Liver (tissue), 9 donors: Measurements from ENCODE around the gene PRSS38. TPM values are rescaled to one million over a fixed set of nuclear protein-coding genes. Genes with fewer than 3 reads are reported as not detected.

Source experiments
- DNase-seq: peaks from one replicate; pipeline ENCODE4 v3.0.0-alpha.2; 2017; ENCODE audit warnings: low spot score
- H3K27ac ChIP-seq, 2 donors: one replicate each; pipeline ENCODE4 v1.7.0; 2013; ENCODE audit warnings: inconsistent platforms in 2 of 2, low read length in 2 of 2, control low read depth in 1 of 2, low read depth in 1 of 2, mild to moderate bottlenecking in 1 of 2
- H3K27me3 ChIP-seq, 4 donors: one replicate each; pipeline versions ENCODE4 v1.6.1 to v1.7.0; 2013; ENCODE audit warnings: low read length in 3 of 4, inconsistent platforms in 1 of 4, mild to moderate bottlenecking in 1 of 4, moderate library complexity in 1 of 4; ENCODE audit not compliant: control insufficient read depth in 4 of 4, insufficient read depth in 4 of 4
- H3K36me3 ChIP-seq, 4 donors: one replicate each; pipeline versions ENCODE4 v1.6.1 to v1.7.0; 2013; ENCODE audit warnings: low read length in 3 of 4, mild to moderate bottlenecking in 3 of 4, low read depth in 1 of 4, moderate library complexity in 1 of 4; ENCODE audit not compliant: control insufficient read depth in 4 of 4, insufficient read depth in 3 of 4
- H3K4me1 ChIP-seq, 4 donors: one replicate each; pipeline versions ENCODE4 v1.6.1 to v1.7.0; 2013; ENCODE audit warnings: low read length in 3 of 4, mild to moderate bottlenecking in 3 of 4, moderate library complexity in 1 of 4; ENCODE audit not compliant: control insufficient read depth in 4 of 4, insufficient read depth in 4 of 4
- H3K4me3 ChIP-seq, 3 donors: one replicate each; pipeline versions ENCODE4 v1.6.1 to v1.7.0; 2013; ENCODE audit warnings: low read length in 3 of 3, control low read depth in 1 of 3, low read depth in 1 of 3, mild to moderate bottlenecking in 1 of 3
- H3K9ac ChIP-seq, 2 donors: one replicate each; pipeline ENCODE4 v1.7.0; 2013; ENCODE audit warnings: low read length in 2 of 2, mild to moderate bottlenecking in 2 of 2, moderate library complexity in 2 of 2, control low read depth in 1 of 2, low read depth in 1 of 2
- H3K9me3 ChIP-seq, 4 donors: one replicate each; pipeline versions ENCODE4 v1.6.1 to v1.7.0; 2013; ENCODE audit warnings: low read length in 3 of 4; ENCODE audit not compliant: control insufficient read depth in 4 of 4
- EGR1 ChIP-seq, 2 donors: IDR thresholded peaks; 2 replicates each; pipeline ENCODE4 v1.6.1; 2016 to 2018; ENCODE audit warnings: antibody characterized with exemption in 2 of 2, low read depth in 2 of 2
- FOXA2 ChIP-seq: IDR thresholded peaks from 2 replicates; pipeline ENCODE4 v1.6.1; 2016; ENCODE audit warnings: antibody characterized with exemption
- GABPA ChIP-seq, 2 donors: IDR thresholded peaks in 1 of 2; conservative IDR thresholded peaks in 1 of 2; 2 replicates each; pipeline ENCODE4 v1.6.1; 2016; ENCODE audit warnings: antibody characterized with exemption in 2 of 2, mild to moderate bottlenecking in 1 of 2, moderate library complexity in 1 of 2
- HNF4A ChIP-seq, 2 donors: conservative IDR thresholded peaks; 2 replicates each; pipeline ENCODE4 v1.6.1; 2016; ENCODE audit warnings: antibody characterized with exemption in 2 of 2, mild to moderate bottlenecking in 2 of 2
- HNF4G ChIP-seq: IDR thresholded peaks from 2 replicates; pipeline ENCODE4 v1.6.1; 2016; ENCODE audit warnings: antibody characterized with exemption
- JUND ChIP-seq, 2 donors: IDR thresholded peaks; 2 replicates each; pipeline ENCODE4 v1.6.1; 2016; ENCODE audit warnings: antibody characterized with exemption in 2 of 2
- NR2F2 ChIP-seq: IDR thresholded peaks from 2 replicates; pipeline ENCODE4 v1.6.1; 2016; ENCODE audit warnings: antibody characterized with exemption
- RXRA ChIP-seq, 2 donors: IDR thresholded peaks; 2 replicates each; pipeline ENCODE4 v1.6.1; 2017 to 2018; ENCODE audit warnings: antibody characterized with exemption in 2 of 2, mild to moderate bottlenecking in 1 of 2
- SP1 ChIP-seq: IDR thresholded peaks from 2 replicates; pipeline ENCODE4 v1.6.1; 2018; ENCODE audit warnings: antibody characterized with exemption, mild to moderate bottlenecking
- TAF1 ChIP-seq: conservative IDR thresholded peaks from 2 replicates; pipeline ENCODE4 v1.6.1; 2016; ENCODE audit warnings: antibody characterized with exemption, mild to moderate bottlenecking
- YY1 ChIP-seq: IDR thresholded peaks from 2 replicates; pipeline ENCODE4 v1.6.1; 2016; ENCODE audit warnings: antibody characterized with exemption, mild to moderate bottlenecking
- WGBS: extraction: QIAGEN DNeasy Blood & Tissue Kit; methylation state at CpG from one replicate; pipeline ENCODE4 v1.1.7; 2013; 5-methylcytosine and 5-hydroxymethylcytosine counted together
- polyA plus RNA-seq, 2 donors: library from polyadenylated mRNA; stranded (reverse) in 1 of 2; unstranded in 1 of 2; fragments of 200-250 nt in 1 of 2; fragments of >200 nt in 1 of 2; fragmentation: Nextera tagmentation in 1 of 2; extraction: Ambion mirVana in 1 of 2; gene quantifications; one replicate each; pipeline versions ENCODE4 v1.2.1 to v1.2.3, GENCODE V29; 2013 to 2015
- total RNA-seq, 2 donors: library from RNA; depleted of rRNA; stranded (reverse); fragments of >200 nt; gene quantifications; one replicate each; pipeline ENCODE4 v1.2.3, GENCODE V29; 2014
- TF ChIP-seq, protein P1 (sequence below): IDR thresholded peaks from 2 replicates; pipeline ENCODE4 v1.6.1; 2016; ENCODE audit warnings: antibody characterized with exemption
- TF ChIP-seq, protein P2 (sequence below): IDR thresholded peaks from 2 replicates; pipeline ENCODE4 v1.6.1; 2016; ENCODE audit warnings: antibody characterized with exemption
- TF ChIP-seq, protein P3 (sequence below): IDR thresholded peaks from 2 replicates; pipeline ENCODE4 v1.6.1; 2016; ENCODE audit warnings: antibody characterized with exemption, mild to moderate bottlenecking
- TF ChIP-seq, protein P4 (sequence below): IDR thresholded peaks from 2 replicates; pipeline ENCODE4 v1.6.1; 2016; ENCODE audit warnings: antibody characterized with exemption
- donor health status: healthy.
- donor health status: healthy.
- donor health status: healthy.
- donor health status: healthy.
- donor health status: healthy.

PRSS38 gene
- total and polyA plus RNA-seq, 4 donors: not detected

DNA sequence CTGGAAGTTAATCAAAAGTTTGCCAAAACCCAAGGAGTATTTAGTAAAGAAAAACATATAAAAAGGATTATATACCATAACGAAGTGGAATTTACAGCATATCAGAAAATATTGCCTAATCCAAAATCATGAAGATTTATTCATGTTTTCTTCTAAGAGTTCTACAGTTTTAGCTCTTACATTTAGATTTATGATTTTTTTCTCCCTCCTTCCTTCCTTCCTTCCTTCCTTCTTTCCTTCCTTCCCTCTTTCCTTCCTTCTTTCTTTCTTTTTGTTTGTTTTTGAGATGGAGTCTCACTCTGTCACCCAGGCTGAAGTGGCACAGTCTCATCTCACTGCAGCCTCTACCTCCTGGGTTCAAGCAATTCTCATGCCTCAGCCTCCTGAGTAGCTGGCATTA, 15.7 kb upstream of the PRSS38 start:
- no peak overlapping the region for H3K27ac ChIP-seq
- no peak overlapping the region for H3K9ac ChIP-seq
- peaks cover 0 to 2% (median under 1%) of the 10 kb centered on the region in 4 donors for H3K27me3 ChIP-seq
- no peak overlapping the region for H3K4me3 ChIP-seq
- DNase-seq: no peak
- WGBS: 74% methylated on average over 1 of the region's 1 CpG
- peaks cover 0 to 9% (median 1%) of the 10 kb centered on the region in 4 donors for H3K9me3 ChIP-seq
- TF ChIP-seq TAF1 (no peak), EGR1 (IDR thresholded peaks at IDR 0.05; ENCODE audit: low read depth in 2 of 2) (no peak), HNF4A (conservative IDR thresholded peaks at IDR 0.05) (no peak), SP1 (no peak), JUND (IDR thresholded peaks at IDR 0.05) (no peak), FOXA2 (no peak), RXRA (IDR thresholded peaks at IDR 0.05) (no peak)
- TF ChIP-seq, protein P1, sequence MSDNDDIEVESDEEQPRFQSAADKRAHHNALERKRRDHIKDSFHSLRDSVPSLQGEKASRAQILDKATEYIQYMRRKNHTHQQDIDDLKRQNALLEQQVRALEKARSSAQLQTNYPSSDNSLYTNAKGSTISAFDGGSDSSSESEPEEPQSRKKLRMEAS: no peak
- TF ChIP-seq, protein P2, sequence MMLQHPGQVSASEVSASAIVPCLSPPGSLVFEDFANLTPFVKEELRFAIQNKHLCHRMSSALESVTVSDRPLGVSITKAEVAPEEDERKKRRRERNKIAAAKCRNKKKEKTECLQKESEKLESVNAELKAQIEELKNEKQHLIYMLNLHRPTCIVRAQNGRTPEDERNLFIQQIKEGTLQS: no peak
- TF ChIP-seq, protein P3, sequence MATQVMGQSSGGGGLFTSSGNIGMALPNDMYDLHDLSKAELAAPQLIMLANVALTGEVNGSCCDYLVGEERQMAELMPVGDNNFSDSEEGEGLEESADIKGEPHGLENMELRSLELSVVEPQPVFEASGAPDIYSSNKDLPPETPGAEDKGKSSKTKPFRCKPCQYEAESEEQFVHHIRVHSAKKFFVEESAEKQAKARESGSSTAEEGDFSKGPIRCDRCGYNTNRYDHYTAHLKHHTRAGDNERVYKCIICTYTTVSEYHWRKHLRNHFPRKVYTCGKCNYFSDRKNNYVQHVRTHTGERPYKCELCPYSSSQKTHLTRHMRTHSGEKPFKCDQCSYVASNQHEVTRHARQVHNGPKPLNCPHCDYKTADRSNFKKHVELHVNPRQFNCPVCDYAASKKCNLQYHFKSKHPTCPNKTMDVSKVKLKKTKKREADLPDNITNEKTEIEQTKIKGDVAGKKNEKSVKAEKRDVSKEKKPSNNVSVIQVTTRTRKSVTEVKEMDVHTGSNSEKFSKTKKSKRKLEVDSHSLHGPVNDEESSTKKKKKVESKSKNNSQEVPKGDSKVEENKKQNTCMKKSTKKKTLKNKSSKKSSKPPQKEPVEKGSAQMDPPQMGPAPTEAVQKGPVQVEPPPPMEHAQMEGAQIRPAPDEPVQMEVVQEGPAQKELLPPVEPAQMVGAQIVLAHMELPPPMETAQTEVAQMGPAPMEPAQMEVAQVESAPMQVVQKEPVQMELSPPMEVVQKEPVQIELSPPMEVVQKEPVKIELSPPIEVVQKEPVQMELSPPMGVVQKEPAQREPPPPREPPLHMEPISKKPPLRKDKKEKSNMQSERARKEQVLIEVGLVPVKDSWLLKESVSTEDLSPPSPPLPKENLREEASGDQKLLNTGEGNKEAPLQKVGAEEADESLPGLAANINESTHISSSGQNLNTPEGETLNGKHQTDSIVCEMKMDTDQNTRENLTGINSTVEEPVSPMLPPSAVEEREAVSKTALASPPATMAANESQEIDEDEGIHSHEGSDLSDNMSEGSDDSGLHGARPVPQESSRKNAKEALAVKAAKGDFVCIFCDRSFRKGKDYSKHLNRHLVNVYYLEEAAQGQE: no peak
- TF ChIP-seq, protein P4, sequence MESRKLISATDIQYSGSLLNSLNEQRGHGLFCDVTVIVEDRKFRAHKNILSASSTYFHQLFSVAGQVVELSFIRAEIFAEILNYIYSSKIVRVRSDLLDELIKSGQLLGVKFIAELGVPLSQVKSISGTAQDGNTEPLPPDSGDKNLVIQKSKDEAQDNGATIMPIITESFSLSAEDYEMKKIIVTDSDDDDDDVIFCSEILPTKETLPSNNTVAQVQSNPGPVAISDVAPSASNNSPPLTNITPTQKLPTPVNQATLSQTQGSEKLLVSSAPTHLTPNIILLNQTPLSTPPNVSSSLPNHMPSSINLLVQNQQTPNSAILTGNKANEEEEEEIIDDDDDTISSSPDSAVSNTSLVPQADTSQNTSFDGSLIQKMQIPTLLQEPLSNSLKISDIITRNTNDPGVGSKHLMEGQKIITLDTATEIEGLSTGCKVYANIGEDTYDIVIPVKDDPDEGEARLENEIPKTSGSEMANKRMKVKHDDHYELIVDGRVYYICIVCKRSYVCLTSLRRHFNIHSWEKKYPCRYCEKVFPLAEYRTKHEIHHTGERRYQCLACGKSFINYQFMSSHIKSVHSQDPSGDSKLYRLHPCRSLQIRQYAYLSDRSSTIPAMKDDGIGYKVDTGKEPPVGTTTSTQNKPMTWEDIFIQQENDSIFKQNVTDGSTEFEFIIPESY: no peak
- H3K4me1 ChIP-seq: no peaks in the 10 kb centered on the region
- no peaks in the 10 kb centered on the region for H3K36me3 ChIP-seq

DNA sequence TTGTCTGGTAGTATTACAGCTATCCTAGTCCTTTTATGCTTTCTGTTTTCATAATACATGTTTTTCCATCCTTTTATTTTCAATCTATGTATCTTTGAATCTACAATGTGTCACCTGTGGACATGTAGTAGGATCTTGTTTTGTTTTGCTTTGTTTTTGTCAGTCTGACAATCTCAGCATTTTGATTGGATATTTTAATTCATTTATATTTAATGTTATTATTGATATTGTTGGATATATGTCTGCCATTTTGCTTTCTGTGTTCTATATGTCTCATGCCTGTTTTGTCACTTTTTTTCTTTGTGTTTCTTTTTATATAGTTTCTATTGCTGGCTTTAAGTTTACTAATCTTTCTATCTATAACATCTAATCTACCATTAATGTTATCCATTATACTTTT, 11.5 kb upstream of the PRSS38 start:
- DNase-seq: no peak
- no peak overlapping the region for H3K9ac ChIP-seq
- TF ChIP-seq TAF1 (no peak), SP1 (no peak), HNF4G (no peak), YY1 (no peak), GABPA (IDR thresholded peaks at IDR 0.05 in 1 of 2, conservative IDR thresholded peaks at IDR 0.05 in 1 of 2) (no peak), NR2F2 (no peak)
- TF ChIP-seq, protein P4: no peak
- H3K27ac ChIP-seq: no peak overlapping the region
- H3K9me3 ChIP-seq: peaks cover 0 to 14% (median 1%) of the 10 kb centered on the region in 4 donors
- H3K4me3 ChIP-seq: no peak overlapping the region
- peaks cover 0 to 2% (median 0%) of the 10 kb centered on the region in 4 donors for H3K27me3 ChIP-seq
- no peaks in the 10 kb centered on the region for H3K36me3 ChIP-seq
- H3K4me1 ChIP-seq: no peaks in the 10 kb centered on the region
